Lower leg skin (tissue), 3 donors: Measurements from ENCODE around the gene ADGRD1.

Source experiments
- CTCF ChIP-seq, 3 donors: fragments of 450-650 bp; IDR thresholded peaks; one replicate each; pipeline ENCODE4 v1.5.1; 2016; ENCODE audit warnings: antibody characterized with exemption in 3 of 3, mild to moderate bottlenecking in 3 of 3, moderate library complexity in 2 of 3
- POLR2A ChIP-seq, 2 donors: fragments of 450-650 bp; IDR thresholded peaks; one replicate each; pipeline ENCODE4 v1.6.1; 2016 to 2017; ENCODE audit warnings: antibody characterized with exemption in 2 of 2, mild to moderate bottlenecking in 1 of 2, moderate library complexity in 1 of 2

- TF ChIP-seq CTCF (IDR thresholded peaks at IDR 0.05) = no peak
- TF ChIP-seq POLR2A (IDR thresholded peaks at IDR 0.05) = no peak
Observed at GRCh38 chr12:131091976-131092691, 138.4 kb downstream of the ADGRD1 start.
